Astrocyte of the cerebellum (primary cell): ENCODE results near the gene FIGLA.

Experiments used
- DNase-seq: peaks from one replicate; pipeline ENCODE4 v3.0.0-alpha.2; 2011; ENCODE audit warnings: low read depth
- H3K4me3 ChIP-seq: 2 replicates; pipeline ENCODE4 v1.5.1; 2011; ENCODE audit warnings: mild to moderate bottlenecking, low read depth, low read length, moderate library complexity
- CTCF ChIP-seq: IDR thresholded peaks from 2 replicates; pipeline ENCODE4 v1.5.1; 2012; ENCODE audit warnings: low read length, low read depth, moderate library complexity, mild to moderate bottlenecking; ENCODE audit errors: missing control alignments
- in situ Hi-C: cut with HindIII; loops from 2 replicates; pipeline ENCODE4 v1.10.0; 2017; ENCODE audit warnings: low sequenced_read_pairs

The FIGLA gene

GRCh38 chr2:70816726-70817125 lies 26.3 kb upstream of the FIGLA start:
- no peak overlapping the region for H3K4me3 ChIP-seq
- TF ChIP-seq CTCF, result no peak
- no peak for DNase-seq
- in situ Hi-C loops, result no loop called here

GRCh38 chr2:70808983-70809958 lies 18.8 kb upstream of the FIGLA start:
- no peak for TF ChIP-seq CTCF
- no peak overlapping the region for H3K4me3 ChIP-seq
- in situ Hi-C loops, result no loop called here
- DNase-seq, result no peak

- no peak for DNase-seq
- no peak for TF ChIP-seq CTCF
- no peak overlapping the region for H3K4me3 ChIP-seq
- in situ Hi-C loops, result no loop called here
These were observed 17.3 kb upstream of the FIGLA start for GRCh38 chr2:70807828-70808118.

- no peak for TF ChIP-seq CTCF
These were observed 16.8 kb upstream of the FIGLA start for GRCh38 chr2:70807102-70807827.

GRCh38 chr2:70806620-70807019 lies 16.2 kb upstream of the FIGLA start:
- in situ Hi-C loops, result no loop called here
- TF ChIP-seq CTCF, result no peak
- DNase-seq, result no peak
- H3K4me3 ChIP-seq, result no peak overlapping the region

More at GRCh38 chr2:70807102-70807827, 16.8 kb upstream of the FIGLA start:
- in situ Hi-C loops, result no loop called here
- DNase-seq, result no peak
- H3K4me3 ChIP-seq, result no peak overlapping the region

- no peak for DNase-seq
- no peak overlapping the region for H3K4me3 ChIP-seq
- in situ Hi-C loops, result no loop called here
- TF ChIP-seq CTCF, result no peak
These were observed 15.6 kb upstream of the FIGLA start for GRCh38 chr2:70806013-70806412.
